ENCODE data around the gene SEMA6A. TPM values are rescaled to one million over a fixed set of nuclear protein-coding genes. Genes with fewer than 3 reads are reported as not detected.
A peak's percentile ranks its signal among the peaks of the same experiment; 100 is the strongest.

Gene SEMA6A
- total and polyA plus RNA-seq, 2 of the 13 experiments (the other 11 are each of a cell fraction or from before 2014, with no cell fraction given), result 5.1 to 6.5 TPM

DNA sequence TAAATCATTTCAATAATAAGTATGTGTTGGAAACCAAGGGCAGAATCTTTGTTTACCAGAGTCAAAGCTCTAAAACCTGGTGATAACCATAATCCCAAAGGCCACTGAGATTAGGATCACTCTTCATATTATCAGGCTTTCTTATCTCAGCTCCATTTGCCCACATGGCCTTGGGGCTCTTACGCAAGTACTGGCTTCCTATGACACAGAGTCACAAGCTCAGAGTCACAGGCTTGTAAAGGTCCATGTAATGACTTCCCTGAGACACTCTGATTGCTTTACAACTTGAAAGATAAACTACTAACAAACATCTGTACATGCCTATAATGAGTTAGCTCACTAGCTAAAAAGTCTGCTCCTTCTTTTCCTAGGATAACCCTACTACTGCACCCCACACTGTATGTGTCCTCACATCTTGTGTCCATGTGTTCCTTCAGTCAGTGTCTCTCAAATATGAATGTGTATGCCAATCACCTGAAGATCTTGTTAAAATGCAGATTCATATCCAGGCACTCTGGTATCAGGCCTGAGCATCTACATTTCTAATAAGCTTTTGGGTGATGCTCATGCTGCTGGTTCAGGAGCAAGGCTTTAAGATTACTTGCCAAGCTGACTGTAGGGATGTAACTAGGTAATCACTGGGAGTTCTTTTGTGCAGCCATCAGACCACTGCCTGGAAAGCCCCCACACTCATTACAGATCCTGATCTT, 28.4 kb downstream of the SEMA6A start (continued):
- TF ChIP-seq ZBTB25 (CRISPR knock-in tag; IDR thresholded peaks at IDR 0.05) (no peak), U2AF2 (IDR thresholded peaks at IDR 0.05; ENCODE audit: low read depth, low read length) (no peak), HOXA9 (CRISPR knock-in tag; IDR thresholded peaks at IDR 0.05; ENCODE audit: borderline replicate concordance) (no peak), ZGPAT (CRISPR knock-in tag; IDR thresholded peaks at IDR 0.05) (peak; percentile 31; the same call in 1 of the 2 replicates), SMYD3 (CRISPR knock-in tag; IDR thresholded peaks at IDR 0.05) (no peak), NCOA2 (CRISPR knock-in tag; IDR thresholded peaks at IDR 0.05) (peak; percentile 65), RARG (CRISPR knock-in tag; IDR thresholded peaks at IDR 0.05; ENCODE audit: low read depth) (no peak), ELF4 (CRISPR knock-in tag; IDR thresholded peaks at IDR 0.05; ENCODE audit: borderline replicate concordance) (no peak), ELF3 (CRISPR knock-in tag; IDR thresholded peaks at IDR 0.05) (peak; percentile 21; the same call in 1 of the 2 replicates), ZNF451 (CRISPR knock-in tag; IDR thresholded peaks at IDR 0.05) (no peak), ZNF543 (CRISPR knock-in tag; IDR thresholded peaks at IDR 0.05) (no peak), HMG20A (CRISPR knock-in tag; IDR thresholded peaks at IDR 0.05; ENCODE audit: borderline replicate concordance) (peak; percentile 17; the same call in 1 of the 2 replicates), ZNF530 (CRISPR knock-in tag; IDR thresholded peaks at IDR 0.05; ENCODE audit: low read depth) (no peak), IKZF5 (CRISPR knock-in tag; IDR thresholded peaks at IDR 0.05) (no peak), RFX1 (IDR thresholded peaks at IDR 0.05) (no peak), ZFP37 (CRISPR knock-in tag; IDR thresholded peaks at IDR 0.05; ENCODE audit: borderline replicate concordance) (no peak), ZFP36L2 (CRISPR knock-in tag; IDR thresholded peaks at IDR 0.05) (no peak), ZMYM4 (CRISPR knock-in tag; IDR thresholded peaks at IDR 0.05) (peak; percentile 50; the same call in 1 of the 2 replicates), ZNF264 (CRISPR knock-in tag; IDR thresholded peaks at IDR 0.05) (no peak), ZNF7 (CRISPR knock-in tag; IDR thresholded peaks at IDR 0.05) (no peak), ZFP36L1 (CRISPR knock-in tag; IDR thresholded peaks at IDR 0.05) (no peak), ZNF24 (IDR thresholded peaks at IDR 0.05) (no peak), ZNF776 (CRISPR knock-in tag; IDR thresholded peaks at IDR 0.05) (no peak), MTF1 (CRISPR knock-in tag; IDR thresholded peaks at IDR 0.05) (no peak), MZF1 (CRISPR knock-in tag; IDR thresholded peaks at IDR 0.05; ENCODE audit: borderline replicate concordance) (no peak), GATAD2A (CRISPR knock-in tag; IDR thresholded peaks at IDR 0.05) (peak; percentile 82), ZNF672 (CRISPR knock-in tag; IDR thresholded peaks at IDR 0.05) (no peak)
- TF ChIP-seq, protein P1, sequence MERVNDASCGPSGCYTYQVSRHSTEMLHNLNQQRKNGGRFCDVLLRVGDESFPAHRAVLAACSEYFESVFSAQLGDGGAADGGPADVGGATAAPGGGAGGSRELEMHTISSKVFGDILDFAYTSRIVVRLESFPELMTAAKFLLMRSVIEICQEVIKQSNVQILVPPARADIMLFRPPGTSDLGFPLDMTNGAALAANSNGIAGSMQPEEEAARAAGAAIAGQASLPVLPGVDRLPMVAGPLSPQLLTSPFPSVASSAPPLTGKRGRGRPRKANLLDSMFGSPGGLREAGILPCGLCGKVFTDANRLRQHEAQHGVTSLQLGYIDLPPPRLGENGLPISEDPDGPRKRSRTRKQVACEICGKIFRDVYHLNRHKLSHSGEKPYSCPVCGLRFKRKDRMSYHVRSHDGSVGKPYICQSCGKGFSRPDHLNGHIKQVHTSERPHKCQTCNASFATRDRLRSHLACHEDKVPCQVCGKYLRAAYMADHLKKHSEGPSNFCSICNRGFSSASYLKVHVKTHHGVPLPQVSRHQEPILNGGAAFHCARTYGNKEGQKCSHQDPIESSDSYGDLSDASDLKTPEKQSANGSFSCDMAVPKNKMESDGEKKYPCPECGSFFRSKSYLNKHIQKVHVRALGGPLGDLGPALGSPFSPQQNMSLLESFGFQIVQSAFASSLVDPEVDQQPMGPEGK (CRISPR knock-in tag; IDR thresholded peaks at IDR 0.05), result no peak

Data from HepG2 (cell line).